SJCRH30 (cell line): ENCODE measurements around the gene GALK1. TPM values are rescaled to one million over a fixed set of nuclear protein-coding genes. Genes with fewer than 3 reads are reported as not detected.
"Not testable (repeated sequence)": the region's sequence is repeated elsewhere in the genome, so short reads cannot be mapped to it uniquely, and the experiment has no call there.

Experiments used
- DNase-seq, 2 experiments: peaks; one replicate each; pipeline ENCODE4 v3.0.0-alpha.2; 2015 to 2020
- H3K27ac ChIP-seq: fragments of 250-450 bp; sonication (Bioruptor Pico); 2 replicates; pipeline ENCODE4 v1.5.1; 2020; ENCODE audit warnings: mild to moderate bottlenecking, moderate library complexity
- H3K27me3 ChIP-seq: fragments of 250-450 bp; sonication (Bioruptor Pico); 2 replicates; pipeline ENCODE4 v1.5.1; 2020; ENCODE audit warnings: mild to moderate bottlenecking, moderate library complexity
- H3K36me3 ChIP-seq: fragments of 250-450 bp; sonication (Bioruptor Pico); 2 replicates; pipeline ENCODE4 v1.5.1; 2020; ENCODE audit warnings: mild to moderate bottlenecking, moderate library complexity
- H3K4me1 ChIP-seq: fragments of 250-450 bp; sonication (Bioruptor Pico); 2 replicates; pipeline ENCODE4 v1.5.1; 2020; ENCODE audit warnings: mild to moderate bottlenecking, moderate library complexity
- H3K4me3 ChIP-seq: fragments of 250-450 bp; sonication (Bioruptor Pico); 2 replicates; pipeline ENCODE4 v1.5.1; 2020; ENCODE audit warnings: mild to moderate bottlenecking, moderate library complexity
- H3K9me3 ChIP-seq: fragments of 250-450 bp; sonication (Bioruptor Pico); replicated peaks from 2 replicates; pipeline ENCODE4 v1.5.1; 2020; ENCODE audit warnings: mild to moderate bottlenecking, moderate library complexity
- total RNA-seq: library from RNA; depleted of rRNA; stranded (reverse); fragments of >200 nt; shearing (Covaris generic); gene quantifications from 2 replicates; pipeline ENCODE4 v1.2.3, GENCODE V29; 2014; rRNA removed

The GALK1 gene
- total RNA-seq = 29.0 and 31.5 TPM in 2 replicates

- H3K4me1 ChIP-seq = peaks cover 7% of the 10 kb centered on the region
- peak within 1 kb of the TSS; percentile 63 for H3K4me3 ChIP-seq
- H3K9me3 ChIP-seq = no peaks in the 10 kb centered on the region
- no peaks in the 10 kb centered on the region for H3K36me3 ChIP-seq
- H3K27me3 ChIP-seq = no peaks in the 10 kb centered on the region
- peak within 1 kb of the TSS; percentile 34 for H3K27ac ChIP-seq
- DNase-seq = peak; percentile 84
Measured at GRCh38 chr17:75764711-75765421, at the start of gene GALK1. GALK1 (minus strand) TSS chr17:75765192; CDS start chr17:75765136, 56 bp downstream.

DNA sequence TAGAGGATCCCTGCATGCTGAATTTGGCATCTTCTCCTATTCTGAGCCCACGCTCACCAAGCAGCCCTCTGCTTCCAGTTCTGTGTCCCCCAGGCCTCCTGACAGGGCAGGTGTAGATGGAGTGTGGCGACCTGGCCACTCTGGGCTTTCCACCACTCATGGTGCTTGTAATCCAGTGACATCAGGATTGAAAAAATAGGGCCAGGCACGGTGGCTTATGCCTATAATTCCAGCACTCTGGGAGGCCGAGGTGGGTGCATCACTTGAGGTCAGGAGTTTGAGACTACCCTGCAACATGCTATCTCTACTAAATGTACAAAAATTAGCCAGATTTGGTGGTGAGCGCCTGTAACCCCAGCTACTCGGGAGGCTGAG lies 49.0 kb upstream of the GALK1 start:
- no peak overlapping the region for H3K27ac ChIP-seq
- no peak for DNase-seq
- no peaks in the 10 kb centered on the region for H3K27me3 ChIP-seq
- H3K36me3 ChIP-seq = peaks cover 57% of the 10 kb centered on the region
- H3K4me3 ChIP-seq = no peak overlapping the region
- no peaks in the 10 kb centered on the region for H3K9me3 ChIP-seq
- H3K4me1 ChIP-seq = peaks cover 5% of the 10 kb centered on the region

- peaks cover 51% of the 10 kb centered on the region for H3K36me3 ChIP-seq
- DNase-seq = no peak
Measured at GRCh38 chr17:75813081-75814020, 48.4 kb upstream of the GALK1 start.

DNA sequence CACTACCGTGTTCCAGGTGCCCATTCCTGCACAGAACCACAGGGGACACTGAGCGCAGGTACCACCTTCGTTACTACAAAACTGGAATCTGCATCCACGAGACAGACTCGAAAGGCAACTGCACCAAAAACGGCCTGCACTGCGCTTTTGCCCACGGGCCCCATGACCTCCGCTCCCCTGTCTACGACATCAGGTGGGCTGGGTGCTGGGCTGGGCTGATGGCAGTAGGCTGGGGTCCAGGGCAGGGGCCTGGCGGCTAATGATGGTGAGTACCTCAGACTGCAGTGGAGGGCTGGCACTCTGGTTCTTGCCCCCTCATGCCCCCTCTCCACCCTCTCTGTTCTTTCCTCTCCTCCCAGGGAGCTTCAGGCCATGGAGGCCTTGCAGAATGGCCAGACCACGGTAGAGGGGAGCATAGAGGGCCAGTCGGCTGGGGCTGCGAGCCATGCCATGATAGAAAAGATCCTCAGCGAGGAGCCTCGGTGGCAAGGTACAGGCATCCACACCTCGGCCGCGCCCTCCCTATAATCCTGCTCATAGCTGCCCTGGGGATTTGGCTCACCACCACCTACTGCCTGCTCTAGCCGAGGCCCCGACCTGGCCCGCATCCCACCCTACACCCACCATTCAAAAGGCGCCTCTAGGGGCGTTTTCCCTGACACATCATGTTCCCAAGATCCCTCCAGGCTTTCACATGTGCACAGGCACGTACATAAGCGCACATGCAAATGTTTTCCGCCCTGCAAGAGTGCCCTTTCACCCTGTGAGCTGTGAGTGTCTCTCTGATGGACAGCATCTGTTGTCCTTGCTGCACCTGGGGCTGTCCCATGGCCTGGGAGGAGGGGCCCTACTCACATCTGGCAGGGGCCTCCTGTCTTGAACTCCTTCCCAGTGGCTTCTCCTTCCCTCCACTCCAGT lies 47.4 kb upstream of the GALK1 start:
- Histone ChIP-seq H3K36me3 (peaks cover 43% of the 10 kb centered on the region), H3K4me3 (no peak overlapping the region), H3K27me3 (no peaks in the 10 kb centered on the region), H3K9me3 (no peaks in the 10 kb centered on the region), H3K4me1 (peaks cover 16% of the 10 kb centered on the region), H3K27ac (no peak overlapping the region)
- no peak for DNase-seq

More at GRCh38 chr17:75813081-75814020, 48.4 kb upstream of the GALK1 start:
- H3K9me3 ChIP-seq = no peaks in the 10 kb centered on the region
- no peak overlapping the region for H3K4me3 ChIP-seq
- no peak overlapping the region for H3K27ac ChIP-seq
- H3K27me3 ChIP-seq = no peaks in the 10 kb centered on the region
- peaks cover 9% of the 10 kb centered on the region for H3K4me1 ChIP-seq

DNA sequence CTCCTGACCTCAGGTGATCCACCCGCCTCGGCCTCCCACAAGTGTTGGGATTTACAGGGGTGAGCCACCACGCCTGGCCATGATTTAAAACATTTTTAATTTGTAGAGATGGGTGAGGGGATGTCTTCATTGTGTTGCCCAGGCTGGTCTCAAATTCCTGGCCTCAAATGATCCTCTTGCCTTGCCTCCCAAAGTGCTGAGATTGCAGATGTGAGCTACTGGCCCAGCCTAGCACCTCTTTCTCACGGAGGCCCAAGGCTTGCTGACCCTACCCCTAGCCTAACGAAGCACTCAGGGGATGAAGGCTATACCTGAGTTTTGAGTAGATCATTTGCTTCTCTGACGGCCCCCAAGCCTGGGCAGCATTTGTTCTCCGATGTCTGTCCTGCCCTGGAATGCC lies 46.2 kb upstream of the GALK1 start:
- no peak for DNase-seq
- H3K4me3 ChIP-seq = no peak overlapping the region
- peaks cover 40% of the 10 kb centered on the region for H3K36me3 ChIP-seq
- H3K9me3 ChIP-seq = no peaks in the 10 kb centered on the region
- no peak overlapping the region for H3K27ac ChIP-seq
- peaks cover 16% of the 10 kb centered on the region for H3K4me1 ChIP-seq
- H3K27me3 ChIP-seq = no peaks in the 10 kb centered on the region

DNA sequence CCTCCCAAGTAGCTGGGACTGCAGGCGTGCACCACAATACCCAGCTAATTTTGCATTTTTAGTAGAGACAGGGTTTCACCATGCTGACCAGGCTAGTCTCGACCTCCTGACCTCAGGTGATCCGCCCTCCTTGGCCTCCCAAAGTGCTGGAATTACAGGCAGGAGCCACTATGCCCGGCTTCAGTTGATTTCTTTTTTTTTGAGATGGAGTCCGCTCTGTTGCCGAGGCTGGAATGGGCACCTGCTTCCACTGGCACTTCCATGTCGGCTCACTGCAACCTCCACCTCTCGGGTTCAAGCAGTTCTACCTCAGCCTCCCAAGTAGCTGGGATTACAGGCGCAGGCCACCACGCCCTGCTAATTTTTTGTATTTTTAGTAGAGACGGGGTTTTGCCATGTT lies 45.8 kb upstream of the GALK1 start:
- H3K27me3 ChIP-seq, DNase-seq, H3K9me3 ChIP-seq, H3K4me3 ChIP-seq, H3K27ac ChIP-seq: not testable (repeated sequence)
- peaks cover 16% of the 10 kb centered on the region for H3K4me1 ChIP-seq
- H3K36me3 ChIP-seq = peaks cover 40% of the 10 kb centered on the region

GRCh38 chr17:75810216-75810615 lies 45.2 kb upstream of the GALK1 start:
- Histone ChIP-seq H3K9me3 (no peaks in the 10 kb centered on the region), H3K36me3 (peaks cover 38% of the 10 kb centered on the region), H3K4me3 (no peak overlapping the region), H3K27me3 (no peaks in the 10 kb centered on the region), H3K27ac (no peak overlapping the region), H3K4me1 (peaks cover 16% of the 10 kb centered on the region)
- DNase-seq = no peak

GRCh38 chr17:75809631-75810111 lies 44.7 kb upstream of the GALK1 start:
- Histone ChIP-seq H3K27me3 (no peaks in the 10 kb centered on the region), H3K36me3 (peaks cover 37% of the 10 kb centered on the region), H3K27ac (no peak overlapping the region), H3K4me1 (peaks cover 16% of the 10 kb centered on the region), H3K4me3 (no peak overlapping the region), H3K9me3 (no peaks in the 10 kb centered on the region)
- DNase-seq = no peak

DNA sequence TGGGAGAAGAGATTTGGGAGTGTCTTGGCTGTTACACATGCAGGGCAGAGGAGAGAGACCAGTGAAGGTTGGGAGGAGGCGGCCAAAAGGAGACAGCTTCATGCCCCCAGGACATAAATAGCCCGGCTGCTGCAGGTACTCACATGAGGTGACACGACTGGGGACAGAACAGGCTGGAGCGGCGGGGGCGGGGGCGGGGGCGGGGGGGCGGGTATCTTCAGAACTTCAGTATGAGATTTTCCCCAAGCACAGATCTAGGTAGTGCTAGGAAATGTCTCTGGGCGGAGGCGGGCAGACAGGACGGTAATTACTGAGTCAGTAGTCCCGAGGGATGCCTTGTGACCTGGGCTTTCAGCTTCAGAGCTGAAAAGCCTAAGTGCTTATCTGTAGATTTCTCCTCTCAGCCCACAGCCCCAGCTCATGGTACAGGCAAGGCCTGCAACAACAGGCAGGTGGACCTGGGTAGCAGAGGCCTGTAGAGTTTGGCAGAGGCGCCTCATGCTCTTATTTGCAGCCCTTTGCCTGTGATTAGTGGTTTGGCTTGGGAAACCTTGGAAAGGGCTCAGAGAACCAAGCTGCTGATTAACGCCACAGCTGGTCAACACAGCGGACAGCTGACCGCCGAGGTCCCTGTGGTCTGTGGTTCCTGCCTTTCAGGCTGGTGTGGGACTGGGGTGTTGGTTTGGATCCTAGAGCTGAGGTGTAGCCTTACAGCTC lies 44.1 kb upstream of the GALK1 start:
- Histone ChIP-seq H3K4me1 (peaks cover 16% of the 10 kb centered on the region), H3K4me3 (no peak overlapping the region), H3K36me3 (peaks cover 34% of the 10 kb centered on the region), H3K27me3 (no peaks in the 10 kb centered on the region), H3K27ac (no peak overlapping the region), H3K9me3 (no peaks in the 10 kb centered on the region)
- DNase-seq = peak; percentile 80 to 84

GRCh38 chr17:75808549-75808904 lies 43.5 kb upstream of the GALK1 start:
- Histone ChIP-seq H3K27ac (no peak overlapping the region), H3K4me1 (peaks cover 16% of the 10 kb centered on the region), H3K4me3 (no peak overlapping the region), H3K36me3 (peaks cover 31% of the 10 kb centered on the region), H3K27me3 (no peaks in the 10 kb centered on the region), H3K9me3 (no peaks in the 10 kb centered on the region)
- no peak for DNase-seq

GRCh38 chr17:75807861-75808260 lies 42.9 kb upstream of the GALK1 start:
- Histone ChIP-seq H3K36me3 (peaks cover 28% of the 10 kb centered on the region), H3K9me3 (no peaks in the 10 kb centered on the region), H3K27me3 (no peaks in the 10 kb centered on the region), H3K27ac (no peak overlapping the region), H3K4me3 (no peak overlapping the region), H3K4me1 (peaks cover 16% of the 10 kb centered on the region)
- DNase-seq = no peak

GRCh38 chr17:75806822-75807500 lies 42.0 kb upstream of the GALK1 start:
- H3K4me3 ChIP-seq = no peak overlapping the region
- peaks cover 16% of the 10 kb centered on the region for H3K4me1 ChIP-seq
- H3K27ac ChIP-seq = no peak overlapping the region
- peaks cover 20% of the 10 kb centered on the region for H3K36me3 ChIP-seq
- no peaks in the 10 kb centered on the region for H3K27me3 ChIP-seq
- no peak for DNase-seq
- no peaks in the 10 kb centered on the region for H3K9me3 ChIP-seq

GRCh38 chr17:75803883-75804282 lies 38.9 kb upstream of the GALK1 start:
- Histone ChIP-seq H3K4me1 (peaks cover 11% of the 10 kb centered on the region), H3K4me3 (no peak overlapping the region), H3K9me3 (no peaks in the 10 kb centered on the region), H3K36me3 (peaks cover 16% of the 10 kb centered on the region), H3K27me3 (no peaks in the 10 kb centered on the region), H3K27ac (no peak overlapping the region)
- DNase-seq = no peak
